Inferior parietal cortex (tissue), 1 donor: Measurements from ENCODE around the gene TTC34.
A peak's percentile ranks its signal among the peaks of the same experiment; 100 is the strongest.

ENCODE experiments used
- DNase-seq: peaks from one replicate; pipeline ENCODE4 v3.0.0-alpha.2; 2016; ENCODE audit errors: extremely low spot score

Gene TTC34

GRCh38 chr1:2590233-2591141 lies 211.0 kb downstream of the TTC34 start:
- no peak for DNase-seq

- DNase-seq: no peak
Observed at GRCh38 chr1:2589431-2590232, 211.9 kb downstream of the TTC34 start.

GRCh38 chr1:2588661-2589430 lies 212.6 kb downstream of the TTC34 start:
- no peak for DNase-seq

GRCh38 chr1:2587860-2588571 lies 213.5 kb downstream of the TTC34 start:
- DNase-seq: no peak

- DNase-seq: no peak
Observed at GRCh38 chr1:2587071-2587859, 214.2 kb downstream of the TTC34 start.

- peak; percentile 95 for DNase-seq
Observed at GRCh38 chr1:2586154-2587070, 215.1 kb downstream of the TTC34 start, which contains the start of gene PRXL2B. TSS of gene PRXL2B (plus strand) at chr1:2586777. CDS start at chr1:2586886, 109 bp downstream.
